Retinal pigment epithelial cell (primary cell): ENCODE data around the gene SPATS2.
A peak's percentile ranks its signal among the peaks of the same experiment; 100 is the strongest.
"Not testable (repeated sequence)": the region's sequence is repeated elsewhere in the genome, so short reads cannot be mapped to it uniquely, and the experiment has no call there.

ENCODE experiments used
- DNase-seq: peaks from one replicate; pipeline ENCODE4 v3.0.0-alpha.2; 2010; ENCODE audit warnings: low read depth
- H3K4me3 ChIP-seq: 2 replicates; pipeline ENCODE4 v1.5.1; 2011; ENCODE audit warnings: mild to moderate bottlenecking, low read length, control low read depth, moderate library complexity
- TF ChIP-seq, protein P1 (sequence below): conservative IDR thresholded peaks from 2 replicates; pipeline ENCODE4 v1.5.1; 2011; ENCODE audit warnings: low read depth, low read length, control low read depth, inconsistent platforms

The SPATS2 gene

DNA sequence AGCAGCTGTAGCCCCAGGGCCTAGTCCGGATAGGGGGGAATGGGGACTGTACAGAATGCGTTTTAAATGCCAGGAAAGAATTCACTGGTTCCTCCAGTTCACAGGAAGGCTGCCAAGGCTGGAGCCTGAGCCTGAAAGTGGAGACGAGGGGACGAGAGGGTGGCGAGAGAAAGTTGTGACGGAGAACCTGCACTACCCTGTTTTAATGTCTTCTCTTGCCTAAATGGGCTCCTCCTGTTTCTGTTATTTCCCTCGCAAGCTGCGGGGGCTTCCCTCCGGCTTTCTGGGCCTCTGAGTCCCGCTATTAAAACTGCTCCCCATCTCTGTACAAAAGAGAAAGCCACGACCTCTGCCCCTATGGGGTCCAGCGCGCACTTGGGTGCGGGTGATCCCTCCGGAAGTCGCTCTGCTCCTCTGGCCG lies 34.8 kb upstream of the SPATS2 start:
- H3K4me3 ChIP-seq = no peak overlapping the region
- no peak for DNase-seq
- TF ChIP-seq, protein P1, sequence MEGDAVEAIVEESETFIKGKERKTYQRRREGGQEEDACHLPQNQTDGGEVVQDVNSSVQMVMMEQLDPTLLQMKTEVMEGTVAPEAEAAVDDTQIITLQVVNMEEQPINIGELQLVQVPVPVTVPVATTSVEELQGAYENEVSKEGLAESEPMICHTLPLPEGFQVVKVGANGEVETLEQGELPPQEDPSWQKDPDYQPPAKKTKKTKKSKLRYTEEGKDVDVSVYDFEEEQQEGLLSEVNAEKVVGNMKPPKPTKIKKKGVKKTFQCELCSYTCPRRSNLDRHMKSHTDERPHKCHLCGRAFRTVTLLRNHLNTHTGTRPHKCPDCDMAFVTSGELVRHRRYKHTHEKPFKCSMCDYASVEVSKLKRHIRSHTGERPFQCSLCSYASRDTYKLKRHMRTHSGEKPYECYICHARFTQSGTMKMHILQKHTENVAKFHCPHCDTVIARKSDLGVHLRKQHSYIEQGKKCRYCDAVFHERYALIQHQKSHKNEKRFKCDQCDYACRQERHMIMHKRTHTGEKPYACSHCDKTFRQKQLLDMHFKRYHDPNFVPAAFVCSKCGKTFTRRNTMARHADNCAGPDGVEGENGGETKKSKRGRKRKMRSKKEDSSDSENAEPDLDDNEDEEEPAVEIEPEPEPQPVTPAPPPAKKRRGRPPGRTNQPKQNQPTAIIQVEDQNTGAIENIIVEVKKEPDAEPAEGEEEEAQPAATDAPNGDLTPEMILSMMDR = no peak

DNA sequence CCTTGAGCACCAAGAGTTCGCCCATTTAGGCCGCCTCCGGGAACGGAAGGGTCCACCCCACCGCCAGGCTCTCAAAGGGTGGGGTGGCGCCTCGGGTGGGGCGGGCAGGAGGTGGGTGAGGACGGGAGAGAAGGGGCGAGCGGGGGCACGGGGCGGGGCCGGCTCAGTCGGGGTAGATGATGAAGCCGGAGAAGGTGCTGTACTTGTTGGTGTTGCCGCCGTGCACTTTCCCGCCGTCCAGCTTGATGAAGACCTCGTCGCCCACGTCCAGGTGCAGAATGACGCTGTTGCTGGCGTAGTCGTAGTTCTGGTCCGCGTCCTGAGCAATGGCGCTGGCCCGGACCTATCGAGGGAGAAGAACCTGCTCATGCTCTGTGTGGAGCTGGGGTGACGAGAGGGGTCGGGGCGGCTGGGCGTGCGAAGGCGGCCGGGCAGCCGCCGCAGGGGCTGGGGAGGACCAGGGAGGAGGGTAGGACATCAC lies 34.3 kb upstream of the SPATS2 start:
- DNase-seq = no peak
- TF ChIP-seq, protein P1 = no peak
- H3K4me3 ChIP-seq = peak overlapping the region; percentile 4

DNA sequence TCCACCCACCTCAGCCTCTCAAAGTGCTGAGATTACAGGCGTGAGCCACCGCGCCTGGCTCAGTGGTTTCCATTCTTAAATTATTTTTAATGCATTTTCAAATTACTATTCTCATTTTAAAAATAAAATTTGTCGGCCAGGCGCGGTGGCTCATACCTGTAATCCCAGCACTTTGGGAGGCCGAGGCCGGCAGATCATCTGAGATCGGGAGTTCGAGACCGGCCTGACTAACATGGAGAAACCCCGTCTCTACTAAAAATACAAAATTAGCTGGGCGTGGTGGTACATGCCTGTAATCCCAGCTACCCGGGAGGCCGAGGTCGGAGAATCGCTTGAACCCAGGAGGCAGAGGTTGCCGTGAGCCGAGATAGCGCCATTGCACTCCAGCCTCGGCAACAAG lies 33.5 kb upstream of the SPATS2 start:
- not testable (repeated sequence) for DNase-seq, H3K4me3 ChIP-seq

DNA sequence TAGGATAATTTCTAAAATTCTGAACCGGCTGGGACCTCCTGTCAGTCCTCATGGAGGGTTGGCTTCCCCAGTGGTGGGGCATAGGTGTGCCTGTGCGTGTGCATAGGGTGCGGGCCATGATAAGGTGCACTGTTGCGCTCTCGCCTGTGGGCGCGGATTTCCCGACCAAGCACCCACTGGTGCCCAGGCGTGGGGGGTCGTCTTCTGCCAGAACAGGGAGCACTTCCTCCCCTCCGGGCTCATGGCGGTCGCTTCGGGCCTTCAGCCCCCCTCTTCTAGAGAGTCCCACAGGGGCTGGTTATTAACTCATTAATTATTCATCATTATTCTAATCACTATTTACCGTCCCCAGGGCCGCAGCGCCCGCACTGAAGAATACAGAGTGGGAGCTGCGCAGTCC lies 33.0 kb upstream of the SPATS2 start:
- DNase-seq = no peak
- TF ChIP-seq, protein P1 = no peak
- H3K4me3 ChIP-seq = no peak overlapping the region

DNA sequence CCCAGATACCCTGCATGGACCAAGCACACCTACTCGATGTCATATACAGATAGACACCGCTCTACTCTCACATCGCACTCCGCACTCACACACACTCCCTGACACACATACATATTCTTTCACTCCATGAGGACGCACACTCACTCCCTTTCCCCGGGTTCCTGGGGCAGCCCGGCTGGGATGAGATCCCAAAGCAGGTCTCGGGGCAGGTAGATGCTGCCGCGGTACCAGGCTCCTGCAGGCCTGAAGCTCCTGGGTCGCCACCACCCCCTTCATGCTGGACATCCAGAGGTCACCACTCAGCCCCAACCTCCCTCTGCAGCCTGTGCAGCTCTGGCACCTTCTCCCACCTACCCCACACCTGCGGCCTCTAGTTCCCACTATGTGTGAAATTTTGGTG lies 32.6 kb upstream of the SPATS2 start:
- no peak for DNase-seq
- TF ChIP-seq, protein P1 = no peak
- no peak overlapping the region for H3K4me3 ChIP-seq

DNA sequence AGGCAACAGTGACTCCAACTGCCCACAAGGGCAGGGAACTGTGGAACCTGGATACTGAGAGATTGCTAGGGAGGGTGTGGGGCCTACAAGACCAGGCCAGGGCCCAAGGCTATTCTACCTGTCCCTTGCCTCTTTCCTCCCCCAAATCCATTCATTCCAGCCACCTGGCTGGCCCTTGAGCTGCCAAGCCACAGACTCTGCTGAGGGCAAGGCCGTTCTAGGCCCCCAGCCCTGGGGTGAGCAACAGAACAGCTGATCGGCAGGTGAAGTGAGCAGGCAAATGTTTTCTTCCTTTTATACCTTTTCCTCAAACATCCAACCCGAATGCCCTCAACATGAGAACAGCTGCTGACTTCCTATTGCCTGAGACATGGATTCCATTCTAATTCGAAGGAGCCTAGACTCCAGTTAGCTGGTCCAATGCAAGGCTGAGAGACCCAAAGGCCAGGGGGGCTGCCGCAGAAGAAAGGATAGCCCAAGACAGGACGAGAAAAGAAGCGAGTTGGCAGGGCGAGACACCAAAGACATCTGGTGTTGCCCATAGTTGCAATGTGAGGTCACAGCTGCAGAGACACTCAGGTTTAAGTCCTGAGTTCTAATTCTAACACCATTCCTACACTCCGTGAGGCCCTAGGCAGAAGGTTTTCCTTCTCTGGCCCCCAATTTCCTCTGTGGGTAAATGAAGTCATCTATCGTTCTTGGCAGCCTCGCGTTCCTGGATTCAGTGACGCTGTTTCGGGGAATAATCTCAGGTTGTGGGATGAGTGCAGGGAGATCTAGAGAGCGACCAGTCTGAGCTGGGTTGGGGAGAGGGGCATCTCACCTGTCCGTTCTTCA lies 31.9 kb upstream of the SPATS2 start:
- no peak for DNase-seq
- TF ChIP-seq, protein P1 = no peak
- no peak overlapping the region for H3K4me3 ChIP-seq

DNA sequence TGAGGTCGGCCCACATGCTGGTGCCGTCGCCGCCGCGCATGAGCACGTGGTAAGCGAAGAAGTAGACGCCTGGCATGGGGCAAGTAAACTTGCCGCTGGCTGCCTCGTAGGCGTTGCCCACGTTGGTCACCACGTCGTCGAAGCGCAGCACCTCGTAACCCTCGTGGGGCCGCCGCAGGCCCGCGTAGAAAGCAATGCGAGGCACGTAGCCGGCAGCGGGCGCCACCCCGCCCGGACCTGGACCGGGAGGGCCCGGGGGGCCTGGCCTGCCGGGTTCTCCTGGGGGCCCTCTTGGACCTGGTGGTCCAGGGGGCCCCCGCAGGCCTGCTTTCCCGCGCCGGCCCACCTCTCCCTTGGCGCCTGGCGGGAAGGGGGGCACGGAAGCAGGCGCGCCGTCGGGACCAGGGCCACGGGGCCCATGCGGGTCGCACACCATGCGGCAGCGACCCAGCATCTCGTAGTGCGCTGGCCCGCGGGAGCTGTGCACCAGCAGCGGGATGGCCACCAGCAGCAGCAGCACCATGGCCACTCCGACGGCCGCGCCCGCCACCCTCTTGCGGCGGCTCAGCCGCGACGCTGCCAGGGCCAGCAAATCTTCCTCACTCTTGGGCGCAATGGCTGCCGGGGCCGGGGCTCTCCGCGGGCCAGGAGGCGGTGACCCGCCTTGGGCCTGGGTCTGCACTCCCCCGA lies 31.2 kb upstream of the SPATS2 start:
- DNase-seq = no peak
- H3K4me3 ChIP-seq = no peak overlapping the region
- TF ChIP-seq, protein P1 = no peak
